ENCODE results near the gene LRFN2.
A peak's percentile ranks its signal among the peaks of the same experiment; 100 is the strongest.

The LRFN2 gene

GRCh38 chr6:40411881-40412280 lies 175.3 kb downstream of the LRFN2 start:
- Histone ChIP-seq H3K9me3 (ENCODE audit: control insufficient read depth, insufficient read depth, low read length) (no peaks in the 10 kb centered on the region), H3K27ac (ENCODE audit: low read length) (no peak overlapping the region), H3K4me1 (ENCODE audit: control insufficient read depth, insufficient read depth, low read length) (peaks cover 2% of the 10 kb centered on the region; the same call in 1 of the 2 replicates), H3K27me3 (ENCODE audit: control insufficient read depth, insufficient read depth, low read length) (no peaks in the 10 kb centered on the region), H3K4me3 (ENCODE audit: low read length) (no peak overlapping the region), H3K36me3 (ENCODE audit: control insufficient read depth, insufficient read depth, low read length) (no peaks in the 10 kb centered on the region)
- DNase-seq (ENCODE audit: low read depth, low spot score), result no peak
- WGBS (ENCODE audit: insufficient coverage, insufficient read length), result no CpG with 5 or more reads among the region's 6 CpGs

- no peak for DNase-seq (ENCODE audit: low read depth, low spot score)
- Histone ChIP-seq H3K4me1 (ENCODE audit: control insufficient read depth, insufficient read depth, low read length) (peaks cover 2% of the 10 kb centered on the region; the same call in 1 of the 2 replicates), H3K27ac (ENCODE audit: low read length) (no peak overlapping the region), H3K4me3 (ENCODE audit: low read length) (no peak overlapping the region), H3K27me3 (ENCODE audit: control insufficient read depth, insufficient read depth, low read length) (no peaks in the 10 kb centered on the region), H3K9me3 (ENCODE audit: control insufficient read depth, insufficient read depth, low read length) (no peaks in the 10 kb centered on the region), H3K36me3 (ENCODE audit: control insufficient read depth, insufficient read depth, low read length) (no peaks in the 10 kb centered on the region)
- no CpG with 5 or more reads among the region's 1 CpG for WGBS (ENCODE audit: insufficient coverage, insufficient read length)
These were observed 176.3 kb downstream of the LRFN2 start for GRCh38 chr6:40410821-40411220.

- DNase-seq (ENCODE audit: low read depth, low spot score), result no peak
- H3K27me3 ChIP-seq (ENCODE audit: control insufficient read depth, insufficient read depth, low read length), result no peaks in the 10 kb centered on the region
- H3K4me1 ChIP-seq (ENCODE audit: control insufficient read depth, insufficient read depth, low read length), result peaks cover 2% of the 10 kb centered on the region; the same call in 1 of the 2 replicates
- no CpG with 5 or more reads among the region's 9 CpGs for WGBS (ENCODE audit: insufficient coverage, insufficient read length)
- no peak overlapping the region for H3K27ac ChIP-seq (ENCODE audit: low read length)
- no peaks in the 10 kb centered on the region for H3K36me3 ChIP-seq (ENCODE audit: control insufficient read depth, insufficient read depth, low read length)
- no peak overlapping the region for H3K4me3 ChIP-seq (ENCODE audit: low read length)
- H3K9me3 ChIP-seq (ENCODE audit: control insufficient read depth, insufficient read depth, low read length), result no peaks in the 10 kb centered on the region
These were observed 177.3 kb downstream of the LRFN2 start for GRCh38 chr6:40409716-40410397.

- H3K36me3 ChIP-seq (ENCODE audit: control insufficient read depth, insufficient read depth, low read length), result no peaks in the 10 kb centered on the region
- no peaks in the 10 kb centered on the region for H3K27me3 ChIP-seq (ENCODE audit: control insufficient read depth, insufficient read depth, low read length)
- H3K4me3 ChIP-seq (ENCODE audit: low read length), result no peak overlapping the region
- no peaks in the 10 kb centered on the region for H3K9me3 ChIP-seq (ENCODE audit: control insufficient read depth, insufficient read depth, low read length)
- DNase-seq (ENCODE audit: low read depth, low spot score), result no peak
- WGBS (ENCODE audit: insufficient coverage, insufficient read length), result no CpG with 5 or more reads among the region's 4 CpGs
- peaks cover 2% of the 10 kb centered on the region; the same call in 1 of the 2 replicates for H3K4me1 ChIP-seq (ENCODE audit: control insufficient read depth, insufficient read depth, low read length)
- H3K27ac ChIP-seq (ENCODE audit: low read length), result no peak overlapping the region
These were observed 178.2 kb downstream of the LRFN2 start for GRCh38 chr6:40408786-40409542.

- H3K4me3 ChIP-seq (ENCODE audit: low read length), result no peak overlapping the region
- no peaks in the 10 kb centered on the region for H3K36me3 ChIP-seq (ENCODE audit: control insufficient read depth, insufficient read depth, low read length)
- no CpG with 5 or more reads among the region's 2 CpGs for whole genome bisulfite sequencing (ENCODE audit: insufficient coverage, insufficient read length)
- no peak overlapping the region for H3K27ac ChIP-seq (ENCODE audit: low read length)
- no peaks in the 10 kb centered on the region for H3K27me3 ChIP-seq (ENCODE audit: control insufficient read depth, insufficient read depth, low read length)
- H3K4me1 ChIP-seq (ENCODE audit: control insufficient read depth, insufficient read depth, low read length), result peaks cover 2% of the 10 kb centered on the region; the same call in 1 of the 2 replicates
- DNase-seq (ENCODE audit: low read depth, low spot score), result no peak
- H3K9me3 ChIP-seq (ENCODE audit: control insufficient read depth, insufficient read depth, low read length), result no peaks in the 10 kb centered on the region
These were observed 179.9 kb downstream of the LRFN2 start for GRCh38 chr6:40407239-40407638.

- peaks cover 2% of the 10 kb centered on the region; the same call in 1 of the 2 replicates for H3K4me1 ChIP-seq (ENCODE audit: control insufficient read depth, insufficient read depth, low read length)
- no CpG with 5 or more reads among the region's 7 CpGs for WGBS (ENCODE audit: insufficient coverage, insufficient read length)
- H3K9me3 ChIP-seq (ENCODE audit: control insufficient read depth, insufficient read depth, low read length), result no peaks in the 10 kb centered on the region
- no peaks in the 10 kb centered on the region for H3K36me3 ChIP-seq (ENCODE audit: control insufficient read depth, insufficient read depth, low read length)
- no peak overlapping the region for H3K4me3 ChIP-seq (ENCODE audit: low read length)
- H3K27me3 ChIP-seq (ENCODE audit: control insufficient read depth, insufficient read depth, low read length), result no peaks in the 10 kb centered on the region
- DNase-seq (ENCODE audit: low read depth, low spot score), result no peak
- H3K27ac ChIP-seq (ENCODE audit: low read length), result no peak overlapping the region
These were observed 181.0 kb downstream of the LRFN2 start for GRCh38 chr6:40406175-40406574.

- no peak for DNase-seq (ENCODE audit: low read depth, low spot score)
These were observed 186.4 kb downstream of the LRFN2 start for GRCh38 chr6:40400738-40401137.

GRCh38 chr6:40399888-40400457 lies 187.2 kb downstream of the LRFN2 start:
- WGBS (ENCODE audit: insufficient coverage, insufficient read length), result no CpG with 5 or more reads among the region's 4 CpGs
- DNase-seq (ENCODE audit: low read depth, low spot score), result no peak
- Histone ChIP-seq H3K9me3 (ENCODE audit: control insufficient read depth, insufficient read depth, low read length) (no peaks in the 10 kb centered on the region), H3K27ac (ENCODE audit: low read length) (no peak overlapping the region), H3K4me3 (ENCODE audit: low read length) (no peak overlapping the region), H3K27me3 (ENCODE audit: control insufficient read depth, insufficient read depth, low read length) (no peaks in the 10 kb centered on the region), H3K36me3 (ENCODE audit: control insufficient read depth, insufficient read depth, low read length) (no peaks in the 10 kb centered on the region), H3K4me1 (ENCODE audit: control insufficient read depth, insufficient read depth, low read length) (no peaks in the 10 kb centered on the region)

More at GRCh38 chr6:40400738-40401137, 186.4 kb downstream of the LRFN2 start:
- Histone ChIP-seq H3K4me1 (ENCODE audit: control insufficient read depth, insufficient read depth, low read length) (no peaks in the 10 kb centered on the region), H3K4me3 (ENCODE audit: low read length) (no peak overlapping the region), H3K9me3 (ENCODE audit: control insufficient read depth, insufficient read depth, low read length) (no peaks in the 10 kb centered on the region), H3K36me3 (ENCODE audit: control insufficient read depth, insufficient read depth, low read length) (no peaks in the 10 kb centered on the region), H3K27me3 (ENCODE audit: control insufficient read depth, insufficient read depth, low read length) (no peaks in the 10 kb centered on the region), H3K27ac (ENCODE audit: low read length) (no peak overlapping the region)

GRCh38 chr6:40398810-40399477 lies 188.2 kb downstream of the LRFN2 start:
- no peaks in the 10 kb centered on the region for H3K27me3 ChIP-seq (ENCODE audit: control insufficient read depth, insufficient read depth, low read length)
- peak; percentile 41 for DNase-seq (ENCODE audit: low read depth, low spot score)
- H3K4me3 ChIP-seq (ENCODE audit: low read length), result no peak overlapping the region
- no peaks in the 10 kb centered on the region for H3K36me3 ChIP-seq (ENCODE audit: control insufficient read depth, insufficient read depth, low read length)
- WGBS (ENCODE audit: insufficient coverage, insufficient read length), result no CpG with 5 or more reads among the region's 6 CpGs
- H3K27ac ChIP-seq (ENCODE audit: low read length), result no peak overlapping the region
- H3K9me3 ChIP-seq (ENCODE audit: control insufficient read depth, insufficient read depth, low read length), result no peaks in the 10 kb centered on the region
- H3K4me1 ChIP-seq (ENCODE audit: control insufficient read depth, insufficient read depth, low read length), result no peaks in the 10 kb centered on the region

- Histone ChIP-seq H3K27me3 (ENCODE audit: control insufficient read depth, insufficient read depth, low read length) (no peaks in the 10 kb centered on the region), H3K4me3 (ENCODE audit: low read length) (no peak overlapping the region), H3K4me1 (ENCODE audit: control insufficient read depth, insufficient read depth, low read length) (no peaks in the 10 kb centered on the region), H3K27ac (ENCODE audit: low read length) (no peak overlapping the region), H3K36me3 (ENCODE audit: control insufficient read depth, insufficient read depth, low read length) (no peaks in the 10 kb centered on the region), H3K9me3 (ENCODE audit: control insufficient read depth, insufficient read depth, low read length) (no peaks in the 10 kb centered on the region)
- no CpG with 5 or more reads among the region's 11 CpGs for WGBS (ENCODE audit: insufficient coverage, insufficient read length)
- no peak for DNase-seq (ENCODE audit: low read depth, low spot score)
These were observed 189.0 kb downstream of the LRFN2 start for GRCh38 chr6:40398034-40398691.

All from iPS DF 6.9 (cell line).